OCI-M1 (cell line): ENCODE results near the gene ATP12A.

Source experiments
- DNase-seq: peaks from one replicate; lab custom pipeline; 2025; lab: John Stamatoyannopoulos, UW

Gene ATP12A

GRCh38 chr13:24730873-24731567, 50.8 kb downstream of the ATP12A start:
- peak; percentile 12 for DNase-seq

GRCh38 chr13:24734950-24735349, 54.7 kb downstream of the ATP12A start:
- no peak for DNase-seq

GRCh38 chr13:24737042-24737441, 56.8 kb downstream of the ATP12A start:
- no peak for DNase-seq

- DNase-seq: no peak
Measured at GRCh38 chr13:24738366-24738847, 58.2 kb downstream of the ATP12A start.

- no peak for DNase-seq
Measured at GRCh38 chr13:24740014-24740890, 60.0 kb downstream of the ATP12A start.

GRCh38 chr13:24741016-24741662, 60.9 kb downstream of the ATP12A start:
- peak; percentile 18 for DNase-seq

GRCh38 chr13:24741791-24742190, 61.6 kb downstream of the ATP12A start:
- DNase-seq: no peak

- DNase-seq: no peak
Measured at GRCh38 chr13:24742294-24742693, 62.1 kb downstream of the ATP12A start.

GRCh38 chr13:24742977-24743376, 62.8 kb downstream of the ATP12A start:
- no peak for DNase-seq

- no peak for DNase-seq
Measured at GRCh38 chr13:24744247-24744646, 64.0 kb downstream of the ATP12A start.

GRCh38 chr13:24745516-24745860, 65.3 kb downstream of the ATP12A start:
- no peak for DNase-seq

- DNase-seq: no peak
Measured at GRCh38 chr13:24745861-24746617, 65.8 kb downstream of the ATP12A start.

- DNase-seq: no peak
Measured at GRCh38 chr13:24746618-24747247, 66.5 kb downstream of the ATP12A start.

GRCh38 chr13:24747248-24748060, 67.2 kb downstream of the ATP12A start:
- no peak for DNase-seq

- no peak for DNase-seq
Measured at GRCh38 chr13:24748061-24748400, 67.8 kb downstream of the ATP12A start.

GRCh38 chr13:24759197-24759596, 79.0 kb downstream of the ATP12A start:
- no peak for DNase-seq
